ENCODE data around the gene CCDC88C.
"Not testable (repeated sequence)": the region's sequence is repeated elsewhere in the genome, so short reads cannot be mapped to it uniquely, and the experiment has no call there.

Gene CCDC88C

GRCh38 chr14:91269076-91269991 is 148.3 kb downstream of the CCDC88C start:
- no peak overlapping the region for H3K4me3 ChIP-seq (ENCODE audit: low read length)
- DNase-seq (ENCODE audit: low read depth, low spot score) = no peak

DNA sequence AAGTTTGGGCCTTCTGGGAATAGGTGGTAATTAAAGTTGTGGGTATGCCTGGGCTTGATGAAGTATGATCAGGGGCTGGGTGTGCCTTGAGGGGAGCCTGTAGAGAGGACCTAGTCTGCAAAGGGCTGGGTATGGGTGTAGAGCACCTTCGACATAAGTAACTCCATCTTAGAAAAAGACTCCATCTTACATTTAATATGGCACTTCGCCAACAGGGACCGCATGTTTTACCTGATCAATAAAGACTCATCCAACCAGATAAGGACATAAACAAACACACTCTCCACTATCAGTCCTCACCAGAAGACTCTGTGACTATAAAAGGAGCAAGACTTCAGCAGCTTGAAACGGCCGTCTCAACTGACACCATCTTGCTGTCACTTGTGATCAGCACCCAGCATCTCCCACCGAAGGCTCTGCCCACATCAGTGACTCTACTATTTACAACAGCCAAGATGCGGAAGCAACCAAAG is 149.6 kb downstream of the CCDC88C start:
- no peak overlapping the region for H3K4me3 ChIP-seq (ENCODE audit: low read length)
- DNase-seq (ENCODE audit: low read depth, low spot score) = no peak

DNA sequence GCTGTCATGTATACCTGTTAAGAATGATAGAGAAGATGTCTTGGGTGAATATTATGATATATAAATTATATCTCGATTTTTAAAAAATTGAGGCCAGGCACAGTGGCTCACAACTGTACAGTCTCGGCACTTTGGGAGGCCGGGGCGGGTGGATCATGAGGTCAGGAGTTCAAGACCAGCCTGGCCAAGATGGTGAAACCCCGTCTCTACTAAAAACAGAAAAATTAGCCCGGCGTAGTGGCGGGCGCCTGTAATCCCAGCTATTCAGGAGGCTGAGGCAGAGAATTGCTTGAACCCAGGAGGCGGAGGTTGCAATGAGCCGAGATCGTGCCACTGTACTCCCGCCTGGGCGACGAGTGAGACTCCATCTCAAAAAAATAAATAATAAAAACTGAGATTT is 151.3 kb downstream of the CCDC88C start:
- DNase-seq (ENCODE audit: low read depth, low spot score); H3K4me3 ChIP-seq (ENCODE audit: low read length): not testable (repeated sequence)

- no peak for DNase-seq (ENCODE audit: low read depth, low spot score)
- no peak overlapping the region for H3K4me3 ChIP-seq (ENCODE audit: low read length)
Measured at GRCh38 chr14:91265404-91265803, 152.2 kb downstream of the CCDC88C start.

DNA sequence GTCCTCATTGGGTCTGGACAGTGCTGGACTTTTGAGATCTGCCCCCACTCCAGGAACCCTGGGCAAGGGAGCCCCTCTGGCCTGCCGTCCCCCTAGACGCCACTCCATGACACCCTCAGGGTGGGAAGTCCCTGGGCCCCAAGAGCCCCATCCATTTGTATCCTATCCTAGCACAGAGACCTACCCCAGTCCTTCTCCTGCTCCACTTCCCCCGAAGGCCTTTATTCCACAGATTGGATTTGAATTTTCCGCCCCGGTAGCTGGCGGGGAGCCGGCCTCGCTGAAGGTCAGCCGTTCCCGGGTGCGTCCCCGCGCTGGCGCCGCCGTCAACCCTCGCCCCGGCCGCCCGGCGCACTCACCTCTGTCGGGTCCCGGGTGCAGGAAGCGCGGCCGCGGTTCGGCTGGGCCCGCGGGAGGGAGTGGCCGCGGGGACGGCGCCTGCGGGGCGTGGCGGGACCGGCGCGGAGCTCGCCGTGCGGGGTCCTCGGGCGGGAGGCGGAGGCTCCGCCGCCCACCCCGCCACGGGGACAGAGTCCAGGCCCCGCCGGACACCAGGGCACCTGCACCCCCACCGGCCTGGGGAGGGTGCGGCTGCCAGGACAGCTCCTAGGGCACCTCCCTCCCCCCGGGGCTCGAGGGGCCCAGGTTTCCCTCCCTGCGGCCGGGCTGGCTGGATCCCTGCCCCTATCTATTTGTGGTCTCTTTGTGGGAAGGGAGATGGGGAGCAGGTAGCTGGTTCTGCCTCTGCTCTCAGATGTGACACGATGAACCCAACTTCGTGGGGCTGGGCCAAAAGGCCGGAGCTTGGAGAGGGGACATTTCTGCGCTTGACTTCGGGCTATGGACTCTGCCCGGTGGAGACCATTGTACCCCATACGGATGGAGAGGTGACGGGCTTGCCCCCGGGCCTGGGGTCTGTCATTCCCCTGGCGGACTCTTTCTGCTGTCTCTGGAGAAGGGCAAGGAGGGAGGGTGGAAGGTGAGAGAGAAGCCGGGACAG is 153.2 kb downstream of the CCDC88C start:
- no peak overlapping the region for H3K4me3 ChIP-seq (ENCODE audit: low read length)
- DNase-seq (ENCODE audit: low read depth, low spot score) = no peak

DNA sequence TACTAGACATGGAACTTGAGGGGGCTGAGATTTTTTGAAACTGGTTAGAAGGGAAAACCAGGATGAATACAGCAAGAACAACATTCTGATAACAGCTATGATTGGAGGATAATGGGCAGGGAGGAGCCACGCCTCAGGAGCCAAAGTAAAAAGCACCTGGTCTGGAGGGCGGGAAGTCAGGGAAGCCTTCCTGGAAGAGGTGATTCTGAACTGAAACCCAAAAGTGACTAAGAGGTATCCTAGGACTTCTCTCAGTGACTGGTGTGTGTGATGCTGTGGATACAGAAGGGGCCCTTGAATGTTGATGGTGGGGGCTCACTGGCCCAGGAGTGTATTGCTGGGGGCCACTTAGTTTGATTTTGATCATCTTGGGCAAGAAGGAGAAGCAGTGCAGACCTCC is 154.3 kb downstream of the CCDC88C start:
- no peak overlapping the region for H3K4me3 ChIP-seq (ENCODE audit: low read length)
- no peak for DNase-seq (ENCODE audit: low read depth, low spot score)

DNA sequence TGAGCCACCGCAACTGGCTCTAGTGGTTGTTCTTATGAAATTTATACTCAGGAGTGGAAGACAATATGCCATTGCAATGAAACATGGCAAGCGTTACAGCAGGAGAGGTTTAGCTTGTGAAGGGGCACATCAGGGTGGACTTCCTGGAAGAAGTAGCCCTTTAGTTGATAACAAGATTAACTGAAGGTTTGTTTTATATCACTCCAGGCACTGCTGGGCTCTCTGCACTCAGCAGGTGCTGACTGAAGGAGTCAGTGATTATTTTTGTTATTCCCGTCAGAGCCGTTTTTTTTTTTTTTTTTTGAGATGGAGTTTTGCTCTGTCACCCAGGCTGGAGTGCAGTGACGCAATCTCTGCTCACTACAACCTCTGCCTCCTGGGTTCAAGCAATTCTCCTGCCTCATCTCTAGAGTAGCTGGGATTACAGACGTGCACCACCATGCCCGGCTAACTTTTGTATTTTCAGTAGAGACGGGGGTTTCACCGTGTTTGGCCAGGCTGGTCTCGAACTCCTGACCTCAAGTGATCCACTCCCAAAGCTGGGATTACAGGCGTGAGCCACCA is 155.6 kb downstream of the CCDC88C start:
- no peak for DNase-seq (ENCODE audit: low read depth, low spot score)
- H3K4me3 ChIP-seq (ENCODE audit: low read length) = no peak overlapping the region

DNA sequence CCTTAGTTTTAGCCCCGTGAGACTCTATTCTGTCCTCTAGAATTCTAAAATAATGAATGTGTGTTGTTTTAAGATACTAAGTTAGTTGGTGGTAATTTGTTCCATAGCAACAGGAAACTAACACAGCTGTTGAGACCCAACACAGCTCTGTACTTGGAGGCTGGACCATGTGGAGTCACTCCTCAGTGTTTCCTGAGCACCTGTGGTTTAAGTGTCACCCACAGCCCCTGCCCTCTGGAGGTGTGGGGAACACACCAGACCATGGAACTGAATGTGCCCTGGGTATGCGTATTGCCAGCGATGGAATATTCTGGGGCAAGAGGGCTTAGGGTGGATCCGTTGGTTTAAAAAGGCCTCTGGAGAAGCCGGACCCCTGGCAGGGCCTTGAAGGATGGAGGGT is 156.5 kb downstream of the CCDC88C start:
- DNase-seq (ENCODE audit: low read depth, low spot score) = peak; percentile 71

DNA sequence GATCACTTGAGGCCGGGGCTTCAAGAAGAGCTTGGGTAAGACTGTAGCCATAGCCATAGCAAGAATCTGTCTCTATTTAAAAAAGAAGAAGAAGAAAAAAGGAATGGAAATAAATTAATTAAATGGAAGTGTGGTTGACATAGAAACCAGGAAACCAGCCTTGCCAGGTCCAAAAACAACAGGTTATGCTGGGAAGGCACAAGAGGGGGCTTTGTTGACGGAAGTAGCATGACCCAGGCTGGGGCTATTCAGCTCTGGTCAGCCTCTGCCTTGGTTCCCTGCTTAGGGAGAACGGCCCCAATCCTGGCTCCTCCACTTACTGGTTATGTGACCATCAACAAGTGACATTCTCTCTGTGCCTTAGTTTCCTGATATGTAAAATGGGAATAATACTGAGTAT is 158.7 kb downstream of the CCDC88C start:
- H3K4me3 ChIP-seq (ENCODE audit: low read length) = no peak overlapping the region

More for the DNA sequence above, 156.5 kb downstream of the CCDC88C start:
- no peak overlapping the region for H3K4me3 ChIP-seq (ENCODE audit: low read length)

DNA sequence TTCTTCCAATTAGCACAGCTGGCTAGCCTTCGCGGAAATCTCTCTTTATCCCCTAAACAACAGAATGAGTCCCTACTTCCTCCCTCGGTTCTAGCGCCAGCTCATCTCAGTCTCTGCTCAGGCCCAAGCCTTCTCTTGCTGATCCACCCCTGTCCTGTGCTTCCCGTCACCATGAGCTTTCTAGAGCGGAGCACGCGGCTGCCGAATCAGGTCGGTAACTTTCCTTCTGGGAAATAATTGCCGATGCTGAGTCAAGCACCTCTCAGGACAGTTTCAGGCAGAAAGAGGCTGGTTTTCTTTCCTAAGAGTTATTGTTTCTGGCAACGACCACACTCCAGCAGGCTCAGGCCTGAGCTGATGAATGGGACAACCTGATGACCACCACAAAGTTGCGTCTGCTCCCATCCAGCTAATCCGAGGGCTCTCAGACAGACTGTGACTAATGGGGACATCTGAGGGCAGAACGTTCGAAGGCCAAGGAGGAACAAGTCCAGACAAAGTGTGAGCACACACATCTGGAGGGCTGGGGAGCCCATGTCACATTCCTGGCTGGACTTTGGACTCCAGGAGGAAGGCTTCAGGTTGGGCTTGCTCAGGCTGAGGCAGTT is 159.5 kb downstream of the CCDC88C start:
- no peak overlapping the region for H3K4me3 ChIP-seq (ENCODE audit: low read length)
- no peak for DNase-seq (ENCODE audit: low read depth, low spot score)

More for the DNA sequence above, 158.7 kb downstream of the CCDC88C start:
- no peak for DNase-seq (ENCODE audit: low read depth, low spot score)

DNA sequence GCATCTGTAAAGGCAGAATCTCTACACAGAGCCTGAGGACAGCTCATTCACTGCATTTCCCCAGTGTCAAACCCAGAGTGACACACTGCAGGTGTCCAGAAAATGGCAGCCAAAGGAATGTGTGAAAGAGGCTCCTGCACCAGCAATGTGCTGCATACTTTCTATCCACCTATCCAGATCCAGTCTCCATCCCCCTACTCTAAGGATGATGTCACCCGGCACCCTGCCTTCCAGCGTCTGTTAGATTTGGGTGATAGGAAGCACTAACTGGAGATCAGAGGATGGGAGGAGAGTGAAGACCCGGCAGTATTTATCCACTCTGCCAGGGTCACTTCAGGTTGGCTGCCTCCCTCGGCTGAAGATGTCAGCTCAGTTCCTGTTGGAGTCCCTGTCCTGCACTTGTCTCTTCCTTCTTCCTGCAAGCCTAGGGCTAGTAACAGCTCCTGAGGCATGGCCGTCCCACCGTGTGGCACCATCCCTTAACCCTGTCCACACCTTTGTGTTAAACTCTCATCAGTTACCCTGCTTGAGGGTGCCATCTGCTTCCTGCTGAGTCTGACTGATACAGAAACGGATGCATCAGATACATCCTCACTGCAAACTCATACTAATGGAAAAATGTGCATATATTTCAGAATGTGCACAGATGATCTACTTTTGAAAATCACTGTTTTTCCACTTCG is 160.2 kb downstream of the CCDC88C start:
- no peak overlapping the region for H3K4me3 ChIP-seq (ENCODE audit: low read length)
- peak; percentile 69 for DNase-seq (ENCODE audit: low read depth, low spot score)

DNA sequence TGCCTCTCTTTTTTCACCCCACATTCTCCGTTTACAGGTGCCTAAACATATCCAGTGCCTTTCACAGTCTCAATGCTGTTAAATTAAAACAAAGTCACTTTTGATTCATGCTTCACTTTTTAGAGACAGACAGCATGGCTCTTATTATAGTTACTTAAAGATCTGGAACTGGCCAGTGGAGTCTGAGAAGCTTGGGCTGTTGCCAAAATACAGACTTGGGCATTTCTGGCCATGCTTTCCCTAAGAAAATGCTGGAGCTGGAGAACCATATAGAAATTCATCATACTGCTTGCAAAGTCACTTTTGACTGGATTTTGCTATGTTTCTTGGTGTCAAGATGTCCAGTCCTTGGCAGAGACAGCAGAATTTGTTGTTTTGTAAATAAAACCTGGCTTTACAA is 161.0 kb downstream of the CCDC88C start:
- no peak overlapping the region for H3K4me3 ChIP-seq (ENCODE audit: low read length)
- DNase-seq (ENCODE audit: low read depth, low spot score) = no peak

- DNase-seq (ENCODE audit: low read depth, low spot score) = no peak
- peak overlapping the region; percentile 55; the same call in 1 of the 2 replicates for H3K4me3 ChIP-seq (ENCODE audit: low read length)
Measured at GRCh38 chr14:91255026-91255695, 162.5 kb downstream of the CCDC88C start.

GRCh38 chr14:91254461-91254860 is 163.2 kb downstream of the CCDC88C start:
- DNase-seq (ENCODE audit: low read depth, low spot score) = peak; percentile 92
- H3K4me3 ChIP-seq (ENCODE audit: low read length) = peak overlapping the region; percentile 55

DNA sequence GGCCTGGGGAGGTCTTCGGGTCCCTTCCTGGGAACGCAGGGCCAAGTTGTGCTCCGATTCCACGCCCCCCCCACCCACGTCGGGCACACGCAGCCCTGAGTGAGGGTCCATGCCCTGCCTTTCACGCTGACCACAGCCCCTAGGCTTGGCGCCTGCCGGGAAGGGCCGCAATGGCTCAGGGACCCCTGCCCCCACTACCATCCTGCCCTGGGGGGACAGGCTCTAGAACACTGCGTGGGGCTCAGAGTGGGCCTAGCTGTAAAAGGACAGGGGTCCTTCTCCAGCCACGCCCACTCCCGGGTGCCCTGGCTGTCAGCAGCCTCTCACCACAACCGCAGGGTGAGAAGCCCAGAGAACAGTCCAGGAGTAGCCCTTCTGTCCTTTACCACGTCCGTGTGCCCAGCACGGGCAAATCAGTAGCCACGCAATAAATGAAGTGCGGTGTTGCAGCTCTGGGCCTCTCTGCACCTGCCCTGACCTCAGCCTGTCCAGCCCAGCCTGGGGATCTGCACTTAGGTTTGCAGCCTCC is 163.8 kb downstream of the CCDC88C start:
- no peak for DNase-seq (ENCODE audit: low read depth, low spot score)
- H3K4me3 ChIP-seq (ENCODE audit: low read length) = peak overlapping the region; percentile 55

DNA sequence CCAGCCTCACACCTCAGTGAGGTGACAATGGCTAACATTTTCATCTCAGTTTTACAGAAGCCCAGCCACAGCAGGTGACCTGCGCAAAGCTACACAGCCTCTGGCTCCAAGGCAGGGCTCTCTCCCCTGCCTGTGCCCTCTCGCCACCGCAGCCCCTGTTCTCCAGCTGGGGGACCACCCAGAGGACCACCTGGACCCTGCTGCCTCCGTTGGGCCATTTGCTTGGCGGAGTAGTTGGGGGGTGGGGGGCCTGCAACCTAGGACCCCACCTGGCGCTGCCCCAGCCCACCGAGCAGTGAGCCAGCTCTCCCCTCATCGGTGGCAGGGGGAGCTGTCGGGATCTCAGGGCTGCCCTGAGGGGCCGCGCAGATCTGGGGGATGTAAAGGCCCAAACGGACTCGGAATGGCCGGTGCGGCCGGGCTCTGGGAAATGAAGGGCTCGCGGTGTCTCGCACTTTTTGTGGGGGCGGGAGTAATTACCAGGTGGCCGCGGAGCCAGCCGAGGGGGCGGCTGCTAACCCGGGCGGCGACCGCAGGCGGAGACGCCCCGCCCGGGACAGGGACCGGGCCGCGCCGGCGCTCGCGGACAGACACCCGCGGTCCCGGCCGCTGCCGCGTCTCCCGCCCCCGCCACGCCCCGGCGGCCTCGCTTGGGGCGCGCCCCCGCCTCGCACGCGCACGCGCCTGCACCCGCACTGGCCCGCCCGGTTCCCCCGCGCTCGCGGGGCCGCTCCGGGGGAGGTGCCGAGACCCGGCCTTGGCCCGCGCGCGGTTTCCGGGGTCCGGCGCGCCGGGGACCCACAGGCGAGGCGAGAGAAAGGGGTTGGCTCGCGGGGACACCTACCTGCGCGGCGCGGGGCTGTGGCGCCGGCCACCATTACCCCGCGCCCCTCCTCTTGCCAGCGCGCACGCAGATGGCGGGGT is 164.5 kb downstream of the CCDC88C start:
- no peak for DNase-seq (ENCODE audit: low read depth, low spot score)
- peak overlapping the region; percentile 58 for H3K4me3 ChIP-seq (ENCODE audit: low read length)

DNA sequence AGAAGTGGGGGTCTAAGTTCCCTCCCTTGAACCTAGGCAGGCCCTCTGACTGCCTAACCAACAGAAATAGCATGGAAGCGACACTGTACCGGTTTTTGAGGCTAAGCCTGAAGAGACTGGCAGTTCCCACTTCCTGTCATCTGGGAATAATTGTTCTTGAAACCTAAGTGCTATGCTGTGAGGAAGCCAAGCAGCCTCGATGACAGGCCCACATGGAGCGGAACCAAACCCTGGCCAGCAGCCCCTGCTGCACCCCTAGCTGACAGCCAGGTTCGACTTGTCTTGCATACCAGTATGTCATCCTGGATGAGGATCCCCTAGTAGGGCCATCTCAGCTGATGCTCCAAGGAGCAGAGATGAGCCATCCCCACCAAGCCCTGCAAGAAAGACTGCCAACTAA is 166.7 kb downstream of the CCDC88C start:
- H3K4me3 ChIP-seq (ENCODE audit: low read length) = no peak overlapping the region
- no peak for DNase-seq (ENCODE audit: low read depth, low spot score)
